ENCODE results near the gene KRTAP12-2.

GRCh38 chr21:44687671-44688070 lies 20.9 kb upstream of the KRTAP12-2 start:
- no peak for TF ChIP-seq CTCF (conservative IDR thresholded peaks at IDR 0.05 in 1 of 2, IDR thresholded peaks at IDR 0.05 in 1 of 2; ENCODE audit: extremely low read depth in 1 of 2, insufficient read depth in 1 of 2, low read depth in 1 of 2, low read length in 2 of 2)
- TF ChIP-seq EZH2 (IDR thresholded peaks at IDR 0.05; ENCODE audit: borderline replicate concordance, low read length), result no peak

All from mammary epithelial cell (primary cell).